ENCODE data around the gene CTSF.
"Not testable (repeated sequence)": the region's sequence is repeated elsewhere in the genome, so short reads cannot be mapped to it uniquely, and the experiment has no call there.

Gene CTSF

GRCh38 chr11:66589315-66589714 lies 20.9 kb upstream of the CTSF start:
- DNase-seq = not testable (repeated sequence)

- DNase-seq = no peak
Observed at GRCh38 chr11:66586136-66586535, 17.7 kb upstream of the CTSF start.

GRCh38 chr11:66585447-66585846 lies 17.0 kb upstream of the CTSF start:
- DNase-seq = not testable (repeated sequence)

- DNase-seq = not testable (repeated sequence)
Observed at GRCh38 chr11:66582565-66583147, 14.2 kb upstream of the CTSF start.

- DNase-seq = no peak
Observed at GRCh38 chr11:66581261-66581660, 12.9 kb upstream of the CTSF start.

- no peak for DNase-seq
Observed at GRCh38 chr11:66580803-66581202, 12.4 kb upstream of the CTSF start.

- DNase-seq = peak; percentile 72
Observed at GRCh38 chr11:66579017-66579606, 10.7 kb upstream of the CTSF start.

- DNase-seq = no peak
Observed at GRCh38 chr11:66570850-66571180, 2.4 kb upstream of the CTSF start.

GRCh38 chr11:66570079-66570849 lies 1.9 kb upstream of the CTSF start:
- no peak for DNase-seq

GRCh38 chr11:66569076-66569475 lies 670 bp upstream of the CTSF start:
- DNase-seq = no peak

GRCh38 chr11:66567787-66568123 lies 651 bp downstream of the CTSF start:
- no peak for DNase-seq

GRCh38 chr11:66566221-66566620 lies 2.2 kb downstream of the CTSF start:
- DNase-seq = no peak

GRCh38 chr11:66564984-66565383 lies 3.4 kb downstream of the CTSF start:
- no peak for DNase-seq

- DNase-seq = no peak
Observed at GRCh38 chr11:66564538-66564937, 3.9 kb downstream of the CTSF start.

GRCh38 chr11:66563832-66564231 lies 4.6 kb downstream of the CTSF start:
- DNase-seq = no peak

GRCh38 chr11:66562907-66563583 lies 5.4 kb downstream of the CTSF start:
- DNase-seq = no peak

GRCh38 chr11:66562275-66562674 lies 6.1 kb downstream of the CTSF start:
- no peak for DNase-seq

- no peak for DNase-seq
Observed at GRCh38 chr11:66561975-66562248, 6.5 kb downstream of the CTSF start.

GRCh38 chr11:66561178-66561974 lies 7.0 kb downstream of the CTSF start:
- DNase-seq = no peak

- DNase-seq = no peak
Observed at GRCh38 chr11:66559866-66560676, 8.3 kb downstream of the CTSF start.

GRCh38 chr11:66559142-66559865 lies 9.1 kb downstream of the CTSF start:
- no peak for DNase-seq
